GM23338 (cell line): ENCODE data around the gene SLC17A8. TPM values are rescaled to one million over a fixed set of nuclear protein-coding genes. Genes with fewer than 3 reads are reported as not detected.

Experiments used
- ATAC-seq: fragments of 200-7000 bp; cut with Tn5 transposase; 3 replicates; pipeline ENCODE4 v1.9.1; 2020
- DNase-seq: peaks from one replicate; pipeline ENCODE4 v3.0.0-alpha.2; 2015; ENCODE audit warnings: low spot score
- H2AFZ ChIP-seq: fragments of 200-600 bp; sonication (generic); 2 replicates; pipeline ENCODE4 v1.8.0; 2016; ENCODE audit warnings: antibody characterized with exemption, mild to moderate bottlenecking, moderate library complexity
- H3F3A ChIP-seq: fragments of 200-600 bp; sonication (generic); replicated peaks from 2 replicates; pipeline ENCODE4 v1.8.0; 2017; ENCODE audit warnings: antibody characterized with exemption, mixed run types, low read depth
- H3K27ac ChIP-seq: fragments of 200-600 bp; sonication (generic); 2 replicates; pipeline ENCODE4 v1.6.1; 2016; ENCODE audit warnings: low read depth
- H3K27me3 ChIP-seq: fragments of 200-600 bp; sonication (generic); 2 replicates; pipeline ENCODE4 v1.8.0; 2016; ENCODE audit warnings: mild to moderate bottlenecking, mixed run types, moderate library complexity; ENCODE audit not compliant: insufficient read depth
- H3K36me3 ChIP-seq: fragments of 200-600 bp; sonication (generic); 2 replicates; pipeline ENCODE4 v1.8.0; 2016; ENCODE audit warnings: mild to moderate bottlenecking; ENCODE audit not compliant: insufficient read depth
- H3K4me1 ChIP-seq: fragments of 200-600 bp; sonication (generic); 2 replicates; pipeline ENCODE4 v1.8.0; 2016; ENCODE audit warnings: mild to moderate bottlenecking, moderate library complexity; ENCODE audit not compliant: insufficient read depth
- H3K4me2 ChIP-seq: fragments of 200-600 bp; sonication (generic); 2 replicates; pipeline ENCODE4 v1.7.1; 2017; ENCODE audit warnings: mixed run types
- H3K4me3 ChIP-seq: fragments of 200-600 bp; sonication (generic); 2 replicates; pipeline ENCODE4 v1.6.1; 2016; ENCODE audit warnings: mixed run types
- H3K79me2 ChIP-seq: fragments of 200-600 bp; sonication (generic); replicated peaks from 2 replicates; pipeline ENCODE4 v1.8.0; 2017; ENCODE audit warnings: mild to moderate bottlenecking; ENCODE audit not compliant: insufficient read depth
- H3K9me2 ChIP-seq: fragments of 200-600 bp; sonication (generic); 2 replicates; pipeline ENCODE4 v1.8.0; 2017; ENCODE audit not compliant: insufficient read depth
- H4K20me1 ChIP-seq: fragments of 200-600 bp; sonication (generic); replicated peaks from 2 replicates; pipeline ENCODE4 v1.8.0; 2017; ENCODE audit warnings: mild to moderate bottlenecking; ENCODE audit not compliant: insufficient read depth
- H3K27ac Mint-ChIP-seq: 2 replicates; pipeline ENCODE4 v1.8.0; 2020; ENCODE audit warnings: inconsistent platforms, mild to moderate bottlenecking, moderate library complexity, mixed read lengths
- H3K27me3 Mint-ChIP-seq: 3 replicates; pipeline ENCODE4 v1.8.0; 2022; ENCODE audit warnings: low read depth, mild to moderate bottlenecking, moderate library complexity, mixed read lengths, inconsistent platforms; ENCODE audit not compliant: insufficient read depth, poor library complexity
- H3K36me3 Mint-ChIP-seq: 3 replicates; pipeline ENCODE4 v1.8.0; 2021; ENCODE audit warnings: low read depth, mild to moderate bottlenecking, inconsistent platforms, moderate library complexity, mixed read lengths
- H3K4me1 Mint-ChIP-seq: 3 replicates; pipeline ENCODE4 v1.8.0; 2020; ENCODE audit warnings: mild to moderate bottlenecking, inconsistent platforms, mixed read lengths
- H3K4me3 Mint-ChIP-seq: 3 replicates; pipeline ENCODE4 v1.8.0; 2021; ENCODE audit warnings: moderate library complexity, mild to moderate bottlenecking, inconsistent platforms, mixed read lengths
- H3K9me3 Mint-ChIP-seq: 3 replicates; pipeline ENCODE4 v1.8.0; 2020; ENCODE audit warnings: moderate library complexity, mild to moderate bottlenecking, inconsistent platforms, mixed read lengths
- CREB1 ChIP-seq: fragments of 250-450 bp; sonication (Bioruptor Pico); IDR thresholded peaks from 2 replicates; pipeline ENCODE4 v1.5.0; 2020; ENCODE audit warnings: low read depth, mild to moderate bottlenecking, moderate library complexity
- EZH2phosphoT487 ChIP-seq: fragments of 200-600 bp; sonication (generic); IDR thresholded peaks from one replicate; pipeline ENCODE4 v1.8.1; 2018; ENCODE audit warnings: antibody characterized with exemption; ENCODE audit not compliant: unreplicated experiment
- NANOG ChIP-seq: IDR thresholded peaks from 2 replicates; pipeline ENCODE4 v1.6.1; 2016; ENCODE audit warnings: antibody characterized with exemption, borderline replicate concordance
- POLR2AphosphoS5 ChIP-seq: IDR thresholded peaks from 2 replicates; pipeline ENCODE4 v1.6.1; 2016; ENCODE audit warnings: antibody characterized with exemption, low read depth
- STAT1 ChIP-seq: IDR thresholded peaks from one replicate; pipeline ENCODE4 v1.6.1; 2016; ENCODE audit warnings: antibody characterized with exemption; ENCODE audit not compliant: unreplicated experiment
- ZNF114 ChIP-seq: fragments of 250-450 bp; sonication (Bioruptor Pico); IDR thresholded peaks from 2 replicates; pipeline ENCODE4 v1.5.0; 2020; ENCODE audit warnings: mild to moderate bottlenecking, moderate library complexity
- ZNF331 ChIP-seq: fragments of 250-450 bp; sonication (Bioruptor Pico); IDR thresholded peaks from 2 replicates; pipeline ENCODE4 v1.5.0; 2020; ENCODE audit warnings: low read depth, mild to moderate bottlenecking, moderate library complexity
- polyA plus RNA-seq: library from polyadenylated mRNA; unstranded; fragments of >200 nt; fragmentation: Nextera tagmentation; extraction: Ambion mirVana; gene quantifications from 2 replicates; pipeline ENCODE4 v1.2.1, GENCODE V29; 2016
- total RNA-seq: library from RNA; depleted of rRNA; stranded (reverse); fragments of >200 nt; shearing (Covaris generic); gene quantifications from 2 replicates; pipeline ENCODE4 v1.2.3, GENCODE V29; 2014
- TF ChIP-seq, protein P1 (sequence below), 2 experiments: fragments of 200-600 bp in 1 of 2; sonication (generic) in 1 of 2; conservative IDR thresholded peaks; 2 replicates each; pipeline versions ENCODE4 v1.5.1 to v1.6.1; 2016 to 2017; ENCODE audit warnings: antibody characterized with exemption in 2 of 2, low read depth in 2 of 2, mild to moderate bottlenecking in 2 of 2, moderate library complexity in 1 of 2
- TF ChIP-seq, protein P2 (sequence below): IDR thresholded peaks from 2 replicates; pipeline ENCODE4 v1.6.1; 2016; ENCODE audit warnings: antibody characterized with exemption
- TF ChIP-seq, protein P3 (sequence below): IDR thresholded peaks from one replicate; pipeline ENCODE4 v1.6.1; 2018; ENCODE audit warnings: antibody characterized with exemption; ENCODE audit not compliant: unreplicated experiment
- TF ChIP-seq, protein P4 (sequence below): fragments of 250-450 bp; sonication (Bioruptor Pico); IDR thresholded peaks from 2 replicates; pipeline ENCODE4 v1.5.0; 2020; ENCODE audit warnings: mild to moderate bottlenecking, moderate library complexity

SLC17A8 gene
- total and polyA plus RNA-seq, 2 experiments from 2014 or later: 0.05 to 0.24 TPM

DNA sequence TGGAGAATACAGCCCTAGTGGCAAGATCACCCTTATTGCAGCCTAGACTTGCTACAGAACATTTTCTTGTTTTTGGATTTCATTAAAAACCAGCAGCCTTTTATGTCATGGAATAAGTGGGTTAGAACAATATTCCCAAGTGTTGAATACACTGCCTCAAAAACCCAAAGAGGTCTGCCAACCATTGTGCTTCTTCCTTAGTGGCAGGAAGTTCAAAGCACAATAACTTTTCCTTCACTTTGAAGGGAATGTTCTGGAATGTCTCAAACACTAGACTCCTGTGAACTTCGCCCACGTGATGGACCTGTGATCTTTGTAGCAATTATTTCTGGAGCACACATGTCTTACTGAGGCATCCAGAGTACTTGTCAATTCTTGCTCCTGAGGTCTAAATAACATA lies 8.5 kb downstream of the SLC17A8 start:
- no peak for ATAC-seq
- H3K27ac ChIP-seq: no peak overlapping the region
- H3K9me3 Mint-ChIP-seq: peaks cover 4% of the 10 kb centered on the region; the same call in 2 of the 3 replicates

More for the DNA sequence above, 8.5 kb downstream of the SLC17A8 start:
- Histone ChIP-seq H4K20me1 (no peaks in the 10 kb centered on the region), H3K4me2 (no peak overlapping the region), H3K4me3 (no peak overlapping the region), H3K4me1 (peaks cover 1% of the 10 kb centered on the region; the same call in 1 of the 2 replicates), H3K36me3 (no peaks in the 10 kb centered on the region), H3K27me3 (no peaks in the 10 kb centered on the region), H2AFZ (no peak overlapping the region), H3K9me2 (no peaks in the 10 kb centered on the region; the same call in 1 of the 2 replicates), H3K79me2 (no peaks in the 10 kb centered on the region), H3F3A (no peaks in the 10 kb centered on the region)
- DNase-seq: no peak
- peaks cover 2% of the 10 kb centered on the region for H3K27me3 Mint-ChIP-seq
- no peak overlapping the region for H3K27ac Mint-ChIP-seq
- TF ChIP-seq NANOG (no peak), ZNF114 (CRISPR knock-in tag) (no peak), CREB1 (no peak), POLR2AphosphoS5 (no peak), EZH2phosphoT487 (no peak), ZNF331 (CRISPR knock-in tag) (no peak), STAT1 (no peak)
- TF ChIP-seq, protein P1, sequence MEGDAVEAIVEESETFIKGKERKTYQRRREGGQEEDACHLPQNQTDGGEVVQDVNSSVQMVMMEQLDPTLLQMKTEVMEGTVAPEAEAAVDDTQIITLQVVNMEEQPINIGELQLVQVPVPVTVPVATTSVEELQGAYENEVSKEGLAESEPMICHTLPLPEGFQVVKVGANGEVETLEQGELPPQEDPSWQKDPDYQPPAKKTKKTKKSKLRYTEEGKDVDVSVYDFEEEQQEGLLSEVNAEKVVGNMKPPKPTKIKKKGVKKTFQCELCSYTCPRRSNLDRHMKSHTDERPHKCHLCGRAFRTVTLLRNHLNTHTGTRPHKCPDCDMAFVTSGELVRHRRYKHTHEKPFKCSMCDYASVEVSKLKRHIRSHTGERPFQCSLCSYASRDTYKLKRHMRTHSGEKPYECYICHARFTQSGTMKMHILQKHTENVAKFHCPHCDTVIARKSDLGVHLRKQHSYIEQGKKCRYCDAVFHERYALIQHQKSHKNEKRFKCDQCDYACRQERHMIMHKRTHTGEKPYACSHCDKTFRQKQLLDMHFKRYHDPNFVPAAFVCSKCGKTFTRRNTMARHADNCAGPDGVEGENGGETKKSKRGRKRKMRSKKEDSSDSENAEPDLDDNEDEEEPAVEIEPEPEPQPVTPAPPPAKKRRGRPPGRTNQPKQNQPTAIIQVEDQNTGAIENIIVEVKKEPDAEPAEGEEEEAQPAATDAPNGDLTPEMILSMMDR (conservative IDR thresholded peaks at IDR 0.05; ENCODE audit: low read depth in 2 of 2): no peak
- TF ChIP-seq, protein P2, sequence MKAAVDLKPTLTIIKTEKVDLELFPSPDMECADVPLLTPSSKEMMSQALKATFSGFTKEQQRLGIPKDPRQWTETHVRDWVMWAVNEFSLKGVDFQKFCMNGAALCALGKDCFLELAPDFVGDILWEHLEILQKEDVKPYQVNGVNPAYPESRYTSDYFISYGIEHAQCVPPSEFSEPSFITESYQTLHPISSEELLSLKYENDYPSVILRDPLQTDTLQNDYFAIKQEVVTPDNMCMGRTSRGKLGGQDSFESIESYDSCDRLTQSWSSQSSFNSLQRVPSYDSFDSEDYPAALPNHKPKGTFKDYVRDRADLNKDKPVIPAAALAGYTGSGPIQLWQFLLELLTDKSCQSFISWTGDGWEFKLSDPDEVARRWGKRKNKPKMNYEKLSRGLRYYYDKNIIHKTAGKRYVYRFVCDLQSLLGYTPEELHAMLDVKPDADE: no peak
- TF ChIP-seq, protein P3, sequence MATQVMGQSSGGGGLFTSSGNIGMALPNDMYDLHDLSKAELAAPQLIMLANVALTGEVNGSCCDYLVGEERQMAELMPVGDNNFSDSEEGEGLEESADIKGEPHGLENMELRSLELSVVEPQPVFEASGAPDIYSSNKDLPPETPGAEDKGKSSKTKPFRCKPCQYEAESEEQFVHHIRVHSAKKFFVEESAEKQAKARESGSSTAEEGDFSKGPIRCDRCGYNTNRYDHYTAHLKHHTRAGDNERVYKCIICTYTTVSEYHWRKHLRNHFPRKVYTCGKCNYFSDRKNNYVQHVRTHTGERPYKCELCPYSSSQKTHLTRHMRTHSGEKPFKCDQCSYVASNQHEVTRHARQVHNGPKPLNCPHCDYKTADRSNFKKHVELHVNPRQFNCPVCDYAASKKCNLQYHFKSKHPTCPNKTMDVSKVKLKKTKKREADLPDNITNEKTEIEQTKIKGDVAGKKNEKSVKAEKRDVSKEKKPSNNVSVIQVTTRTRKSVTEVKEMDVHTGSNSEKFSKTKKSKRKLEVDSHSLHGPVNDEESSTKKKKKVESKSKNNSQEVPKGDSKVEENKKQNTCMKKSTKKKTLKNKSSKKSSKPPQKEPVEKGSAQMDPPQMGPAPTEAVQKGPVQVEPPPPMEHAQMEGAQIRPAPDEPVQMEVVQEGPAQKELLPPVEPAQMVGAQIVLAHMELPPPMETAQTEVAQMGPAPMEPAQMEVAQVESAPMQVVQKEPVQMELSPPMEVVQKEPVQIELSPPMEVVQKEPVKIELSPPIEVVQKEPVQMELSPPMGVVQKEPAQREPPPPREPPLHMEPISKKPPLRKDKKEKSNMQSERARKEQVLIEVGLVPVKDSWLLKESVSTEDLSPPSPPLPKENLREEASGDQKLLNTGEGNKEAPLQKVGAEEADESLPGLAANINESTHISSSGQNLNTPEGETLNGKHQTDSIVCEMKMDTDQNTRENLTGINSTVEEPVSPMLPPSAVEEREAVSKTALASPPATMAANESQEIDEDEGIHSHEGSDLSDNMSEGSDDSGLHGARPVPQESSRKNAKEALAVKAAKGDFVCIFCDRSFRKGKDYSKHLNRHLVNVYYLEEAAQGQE: no peak
- TF ChIP-seq, protein P4, sequence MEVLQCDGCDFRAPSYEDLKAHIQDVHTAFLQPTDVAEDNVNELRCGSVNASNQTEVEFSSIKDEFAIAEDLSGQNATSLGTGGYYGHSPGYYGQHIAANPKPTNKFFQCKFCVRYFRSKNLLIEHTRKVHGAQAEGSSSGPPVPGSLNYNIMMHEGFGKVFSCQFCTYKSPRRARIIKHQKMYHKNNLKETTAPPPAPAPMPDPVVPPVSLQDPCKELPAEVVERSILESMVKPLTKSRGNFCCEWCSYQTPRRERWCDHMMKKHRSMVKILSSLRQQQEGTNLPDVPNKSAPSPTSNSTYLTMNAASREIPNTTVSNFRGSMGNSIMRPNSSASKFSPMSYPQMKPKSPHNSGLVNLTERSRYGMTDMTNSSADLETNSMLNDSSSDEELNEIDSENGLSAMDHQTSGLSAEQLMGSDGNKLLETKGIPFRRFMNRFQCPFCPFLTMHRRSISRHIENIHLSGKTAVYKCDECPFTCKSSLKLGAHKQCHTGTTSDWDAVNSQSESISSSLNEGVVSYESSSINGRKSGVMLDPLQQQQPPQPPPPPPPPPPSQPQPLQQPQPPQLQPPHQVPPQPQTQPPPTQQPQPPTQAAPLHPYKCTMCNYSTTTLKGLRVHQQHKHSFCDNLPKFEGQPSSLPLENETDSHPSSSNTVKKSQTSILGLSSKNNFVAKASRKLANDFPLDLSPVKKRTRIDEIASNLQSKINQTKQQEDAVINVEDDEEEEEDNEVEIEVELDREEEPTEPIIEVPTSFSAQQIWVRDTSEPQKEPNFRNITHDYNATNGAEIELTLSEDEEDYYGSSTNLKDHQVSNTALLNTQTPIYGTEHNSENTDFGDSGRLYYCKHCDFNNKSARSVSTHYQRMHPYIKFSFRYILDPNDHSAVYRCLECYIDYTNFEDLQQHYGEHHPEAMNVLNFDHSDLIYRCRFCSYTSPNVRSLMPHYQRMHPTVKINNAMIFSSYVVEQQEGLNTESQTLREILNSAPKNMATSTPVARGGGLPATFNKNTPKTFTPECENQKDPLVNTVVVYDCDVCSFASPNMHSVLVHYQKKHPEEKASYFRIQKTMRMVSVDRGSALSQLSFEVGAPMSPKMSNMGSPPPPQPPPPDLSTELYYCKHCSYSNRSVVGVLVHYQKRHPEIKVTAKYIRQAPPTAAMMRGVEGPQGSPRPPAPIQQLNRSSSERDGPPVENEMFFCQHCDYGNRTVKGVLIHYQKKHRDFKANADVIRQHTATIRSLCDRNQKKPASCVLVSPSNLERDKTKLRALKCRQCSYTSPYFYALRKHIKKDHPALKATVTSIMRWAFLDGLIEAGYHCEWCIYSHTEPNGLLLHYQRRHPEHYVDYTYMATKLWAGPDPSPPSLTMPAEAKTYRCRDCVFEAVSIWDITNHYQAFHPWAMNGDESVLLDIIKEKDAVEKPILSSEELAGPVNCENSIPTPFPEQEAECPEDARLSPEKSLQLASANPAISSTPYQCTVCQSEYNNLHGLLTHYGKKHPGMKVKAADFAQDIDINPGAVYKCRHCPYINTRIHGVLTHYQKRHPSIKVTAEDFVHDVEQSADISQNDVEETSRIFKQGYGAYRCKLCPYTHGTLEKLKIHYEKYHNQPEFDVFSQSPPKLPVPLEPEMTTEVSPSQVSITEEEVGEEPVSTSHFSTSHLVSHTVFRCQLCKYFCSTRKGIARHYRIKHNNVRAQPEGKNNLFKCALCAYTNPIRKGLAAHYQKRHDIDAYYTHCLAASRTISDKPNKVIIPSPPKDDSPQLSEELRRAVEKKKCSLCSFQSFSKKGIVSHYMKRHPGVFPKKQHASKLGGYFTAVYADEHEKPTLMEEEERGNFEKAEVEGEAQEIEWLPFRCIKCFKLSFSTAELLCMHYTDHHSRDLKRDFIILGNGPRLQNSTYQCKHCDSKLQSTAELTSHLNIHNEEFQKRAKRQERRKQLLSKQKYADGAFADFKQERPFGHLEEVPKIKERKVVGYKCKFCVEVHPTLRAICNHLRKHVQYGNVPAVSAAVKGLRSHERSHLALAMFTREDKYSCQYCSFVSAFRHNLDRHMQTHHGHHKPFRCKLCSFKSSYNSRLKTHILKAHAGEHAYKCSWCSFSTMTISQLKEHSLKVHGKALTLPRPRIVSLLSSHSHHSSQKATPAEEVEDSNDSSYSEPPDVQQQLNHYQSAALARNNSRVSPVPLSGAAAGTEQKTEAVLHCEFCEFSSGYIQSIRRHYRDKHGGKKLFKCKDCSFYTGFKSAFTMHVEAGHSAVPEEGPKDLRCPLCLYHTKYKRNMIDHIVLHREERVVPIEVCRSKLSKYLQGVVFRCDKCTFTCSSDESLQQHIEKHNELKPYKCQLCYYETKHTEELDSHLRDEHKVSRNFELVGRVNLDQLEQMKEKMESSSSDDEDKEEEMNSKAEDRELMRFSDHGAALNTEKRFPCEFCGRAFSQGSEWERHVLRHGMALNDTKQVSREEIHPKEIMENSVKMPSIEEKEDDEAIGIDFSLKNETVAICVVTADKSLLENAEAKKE (CRISPR knock-in tag): no peak
- no peaks in the 10 kb centered on the region; the same call in 2 of the 3 replicates for H3K4me1 Mint-ChIP-seq
- no peak overlapping the region for H3K4me3 Mint-ChIP-seq
- H3K36me3 Mint-ChIP-seq: peaks cover 5% of the 10 kb centered on the region; the same call in 2 of the 3 replicates
